OCI-M2 (cell line): ENCODE results near the gene TRAPPC8.
"Not testable (repeated sequence)": the region's sequence is repeated elsewhere in the genome, so short reads cannot be mapped to it uniquely, and the experiment has no call there.

Source experiments
- DNase-seq: peaks from one replicate; lab custom pipeline; 2025; ENCODE audit not compliant: unreplicated experiment; lab: John Stamatoyannopoulos, UW

Gene TRAPPC8

GRCh38 chr18:31942999-31943877 is at the start of gene TRAPPC8:
Gene TRAPPC8, minus strand, starts transcription at chr18:31943128. Its CDS starts 364 bp downstream, at chr18:31942764.
- DNase-seq = peak; percentile 77

DNA sequence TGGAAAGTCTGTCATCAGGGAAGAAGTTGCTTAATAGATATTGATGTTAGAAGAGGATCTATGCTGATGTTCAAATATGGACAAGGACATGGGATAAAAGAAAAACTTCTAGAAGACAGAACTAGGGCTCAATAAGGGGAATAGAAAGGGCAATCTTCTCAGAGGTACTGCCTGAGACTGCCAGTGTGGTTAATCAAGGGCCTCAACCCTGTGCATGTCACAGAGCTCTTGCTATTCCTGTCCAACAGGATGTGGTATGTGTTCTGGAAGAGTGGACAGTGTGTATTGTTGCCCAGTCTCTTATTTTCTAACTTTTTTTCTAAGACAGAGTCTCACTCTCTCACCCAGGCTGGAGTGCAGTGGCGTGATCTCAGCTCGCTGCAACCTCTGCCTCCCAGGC is 47.9 kb upstream of the TRAPPC8 start:
- no peak for DNase-seq

- no peak for DNase-seq
These were observed 41.0 kb upstream of the TRAPPC8 start for GRCh38 chr18:31983976-31984375.

GRCh38 chr18:31983020-31983419 is 40.1 kb upstream of the TRAPPC8 start:
- DNase-seq = no peak

DNA sequence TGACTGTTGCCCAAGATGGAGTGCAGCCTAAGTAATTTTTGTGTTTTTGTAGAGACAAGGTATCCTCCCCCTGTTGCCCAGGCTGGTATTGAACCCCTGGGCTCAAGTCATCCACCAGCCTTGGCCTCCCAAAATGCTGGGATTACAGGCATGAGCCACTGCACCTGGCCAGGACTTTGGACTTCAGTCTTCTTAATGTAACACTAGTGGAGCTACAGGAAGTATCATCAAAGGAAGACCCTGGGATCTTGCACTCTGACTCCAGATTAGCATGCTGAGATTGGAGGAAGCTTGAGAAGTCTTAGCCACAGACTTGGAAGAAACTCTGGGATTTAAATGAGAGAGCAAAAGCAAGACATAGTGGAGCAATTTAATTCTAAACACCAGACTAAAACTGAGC is 37.9 kb upstream of the TRAPPC8 start:
- DNase-seq = no peak

DNA sequence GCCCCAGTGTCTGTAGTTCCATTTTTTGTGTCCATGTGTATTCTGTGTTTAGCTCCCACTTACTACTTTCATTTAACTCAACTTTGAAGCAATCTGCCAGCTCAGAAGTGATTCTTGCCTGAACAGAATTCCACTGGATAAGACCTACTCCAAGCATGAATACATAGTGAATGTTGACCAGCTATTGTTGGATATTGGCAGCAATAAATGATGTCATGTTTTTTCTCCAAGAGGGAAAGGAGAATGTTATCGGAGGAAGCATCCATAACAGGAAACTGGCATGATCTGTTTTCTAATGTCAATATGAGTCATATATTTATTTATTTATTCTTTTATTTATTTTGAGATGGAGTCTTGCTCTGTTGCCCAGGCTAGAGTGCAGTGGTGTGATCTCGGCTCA is 36.8 kb upstream of the TRAPPC8 start:
- DNase-seq = no peak

DNA sequence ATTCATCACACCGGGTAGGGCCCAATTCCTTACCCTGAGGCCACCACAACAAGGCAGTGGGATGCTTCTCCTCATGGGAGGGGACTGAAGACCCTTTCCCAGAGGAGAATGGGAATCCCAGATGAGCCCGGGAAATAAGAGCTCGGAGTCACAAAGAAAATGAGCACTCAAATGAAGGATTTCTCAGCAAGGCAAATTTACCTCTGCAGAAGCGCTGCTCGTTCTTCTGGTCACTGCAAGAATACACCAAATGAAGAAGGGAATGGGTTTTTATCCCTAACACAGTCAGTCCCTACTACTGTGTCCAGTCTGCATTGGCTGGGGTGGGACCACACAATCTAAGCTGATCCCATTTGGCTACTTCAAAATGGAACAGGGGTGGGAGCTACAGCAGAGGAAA is 35.7 kb upstream of the TRAPPC8 start:
- DNase-seq = no peak

GRCh38 chr18:31977270-31977872 is 34.4 kb upstream of the TRAPPC8 start:
- no peak for DNase-seq

DNA sequence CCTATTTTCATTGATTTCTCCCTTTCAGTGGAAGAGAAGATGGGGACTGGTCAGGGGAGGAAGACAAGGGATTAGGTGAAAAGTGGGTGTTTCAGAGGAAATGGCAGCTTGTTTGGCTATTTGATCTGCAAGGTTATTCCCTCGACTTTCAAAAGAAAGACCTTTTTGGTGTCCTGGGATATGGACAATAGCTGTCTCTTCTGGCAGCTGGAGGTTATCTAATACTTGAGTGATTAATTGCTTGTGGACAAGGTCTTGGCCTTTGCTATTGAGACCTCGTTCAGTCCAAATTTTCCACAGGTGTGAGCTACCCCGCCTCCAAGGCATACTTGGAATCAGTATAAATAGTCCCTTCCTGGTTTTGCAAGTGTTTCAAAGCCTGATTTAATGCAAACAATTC is 33.3 kb upstream of the TRAPPC8 start:
- DNase-seq = no peak

DNA sequence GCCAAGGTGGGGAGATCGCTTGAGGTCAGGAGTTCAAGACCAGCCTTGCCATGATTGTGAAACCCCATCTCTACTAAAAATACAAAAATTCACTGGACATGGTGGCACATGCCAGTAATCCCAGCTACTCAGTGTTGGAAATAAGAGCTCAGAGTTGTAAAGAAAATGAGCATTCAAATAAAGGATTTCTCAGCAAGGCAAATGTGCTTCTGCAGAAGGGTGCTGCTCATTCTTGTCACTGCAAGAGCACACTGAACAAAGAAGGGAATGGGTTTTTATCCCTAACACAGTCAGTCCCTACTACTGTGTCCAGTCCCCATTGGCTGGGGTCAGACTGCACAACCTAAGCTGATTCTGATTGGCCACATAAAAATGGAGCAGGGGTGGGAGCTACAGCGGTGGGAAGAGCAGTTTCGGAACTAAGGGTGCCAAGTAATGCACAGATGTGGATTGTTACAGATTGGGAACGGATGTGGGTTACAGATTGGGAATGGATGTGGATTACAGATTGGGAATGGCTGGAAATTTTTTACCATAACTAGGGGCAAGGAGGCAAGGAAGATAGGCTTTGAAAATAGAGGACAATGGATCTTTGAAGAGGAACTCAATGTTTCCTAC is 31.1 kb upstream of the TRAPPC8 start:
- DNase-seq = no peak

DNA sequence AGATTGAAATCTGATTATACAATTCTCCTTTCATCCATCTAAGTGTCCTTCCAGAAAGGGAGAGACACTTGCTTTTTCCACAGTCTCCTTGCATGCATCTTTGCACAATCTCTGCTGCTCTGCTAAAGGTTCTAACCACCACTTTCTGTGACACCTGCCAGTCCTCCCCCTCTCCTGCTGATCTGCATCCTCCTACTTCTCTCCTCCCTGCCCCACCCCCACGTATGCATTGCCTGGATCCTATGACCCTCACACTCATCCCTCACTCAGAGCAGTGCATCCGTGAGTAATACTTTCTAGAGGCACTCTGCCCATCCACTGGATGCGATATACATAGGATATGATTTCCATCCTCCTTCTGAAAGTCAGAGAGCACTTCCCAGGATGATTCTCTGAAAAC is 27.7 kb upstream of the TRAPPC8 start:
- DNase-seq = no peak

GRCh38 chr18:31965316-31965970 is 22.5 kb upstream of the TRAPPC8 start:
- no peak for DNase-seq

- no peak for DNase-seq
These were observed 14.8 kb upstream of the TRAPPC8 start for GRCh38 chr18:31957728-31958127.

DNA sequence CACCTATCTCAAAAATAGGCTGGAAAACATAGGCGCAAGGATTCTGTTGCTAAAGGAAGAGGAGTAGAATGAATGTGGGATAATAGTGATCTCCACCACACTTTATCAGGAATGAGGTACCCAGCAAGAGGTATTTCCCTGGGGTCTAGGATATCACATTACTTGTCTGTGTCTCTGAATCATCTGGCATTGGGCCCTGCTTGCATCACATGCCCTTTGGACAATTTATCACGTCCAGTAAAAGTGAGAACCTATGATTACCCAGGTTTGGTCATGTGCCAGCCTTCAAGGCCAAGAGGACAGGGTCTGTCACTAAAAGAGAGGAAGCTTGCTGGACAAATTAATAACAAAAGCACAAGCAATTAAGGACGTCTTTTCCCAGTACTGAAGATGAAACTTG is 11.4 kb upstream of the TRAPPC8 start:
- no peak for DNase-seq

- DNase-seq = not testable (repeated sequence)
These were observed 10.8 kb upstream of the TRAPPC8 start for GRCh38 chr18:31953699-31954098.

- no peak for DNase-seq
These were observed 9.3 kb upstream of the TRAPPC8 start for GRCh38 chr18:31952223-31952622.

DNA sequence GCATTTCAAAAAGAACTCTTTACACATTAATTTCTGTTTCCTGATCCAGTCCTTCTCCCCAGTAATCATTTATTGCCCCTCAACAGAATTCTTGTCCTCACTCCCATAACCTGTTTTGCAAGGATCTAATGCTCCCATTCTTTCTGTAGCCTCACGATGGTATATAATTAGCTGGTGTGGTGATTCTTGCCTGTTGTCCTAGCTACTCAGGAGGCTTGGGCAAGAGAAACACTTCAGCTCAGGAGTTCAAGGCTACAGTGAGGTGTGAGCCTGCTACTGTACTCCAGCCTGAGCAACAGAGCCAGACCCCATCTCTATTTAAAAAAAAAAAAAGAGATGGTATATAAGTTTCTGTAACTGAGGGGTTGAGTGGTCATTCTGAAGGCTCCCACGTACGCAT is 7.7 kb upstream of the TRAPPC8 start:
- no peak for DNase-seq

DNA sequence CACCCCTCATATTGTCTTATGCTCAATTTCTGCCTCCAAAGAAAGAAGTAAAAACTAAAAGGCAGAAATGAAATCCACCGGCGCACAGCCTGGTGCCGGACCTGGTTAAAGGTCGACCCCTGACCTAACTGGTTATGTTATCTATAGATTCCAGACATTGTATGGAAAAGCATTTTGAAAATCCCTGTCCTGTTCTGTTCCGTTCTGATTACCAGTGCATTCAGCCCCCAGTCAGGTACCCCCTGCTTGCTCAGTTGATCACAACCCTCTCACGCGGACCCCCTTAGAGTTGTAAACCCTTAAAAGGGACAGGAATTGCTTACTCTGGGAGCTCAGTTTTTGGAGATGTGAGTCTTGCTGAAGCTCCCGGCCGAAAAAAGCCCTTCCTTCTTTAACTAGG is 5.4 kb upstream of the TRAPPC8 start:
- DNase-seq = not testable (repeated sequence)

DNA sequence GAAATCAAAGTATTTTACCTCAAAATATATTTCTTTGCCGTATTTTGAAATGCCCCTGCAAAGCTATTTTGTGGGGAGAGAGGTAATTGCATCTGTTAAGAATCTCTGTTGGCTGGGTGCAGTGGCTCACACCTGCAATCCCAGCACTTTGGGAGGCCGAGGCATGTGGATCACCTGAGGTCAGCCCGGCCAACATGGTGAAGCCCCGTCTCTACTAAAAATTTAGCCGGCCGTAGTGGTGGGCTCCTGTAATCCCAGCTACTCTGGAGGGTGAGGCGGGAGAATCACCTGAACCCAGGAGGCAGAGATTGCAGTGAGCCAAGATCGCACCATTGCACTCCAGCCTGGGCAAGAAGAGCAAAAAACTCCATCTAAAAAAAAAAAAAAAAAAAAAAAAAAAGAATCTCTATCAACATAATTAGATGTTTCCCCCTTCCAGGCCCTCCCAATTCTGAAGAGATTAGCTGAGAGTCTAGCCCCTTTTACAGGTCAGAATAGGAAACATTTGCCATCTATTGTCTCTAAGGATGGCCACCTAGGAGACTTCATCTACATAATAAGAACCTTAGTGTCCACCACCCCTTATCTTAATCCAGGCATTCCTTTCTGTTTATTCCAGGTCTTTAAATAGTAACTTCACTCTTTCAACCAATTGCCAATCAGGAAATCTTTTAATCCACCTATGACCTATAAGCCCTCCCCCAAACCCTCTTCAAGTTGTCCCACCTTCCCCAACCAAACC is 3.5 kb upstream of the TRAPPC8 start:
- DNase-seq = no peak

GRCh38 chr18:31943878-31944816 is 1.2 kb upstream of the TRAPPC8 start:
- no peak for DNase-seq
